GM12873 (cell line): Measurements from ENCODE around the gene LRRC47.

Source experiments
- CTCF ChIP-seq: IDR thresholded peaks from 2 replicates; pipeline ENCODE4 v1.5.1; 2012; ENCODE audit warnings: low read depth, mild to moderate bottlenecking, moderate library complexity, low read length, control low read depth; ENCODE audit not compliant: insufficient read depth; ENCODE audit errors: missing control alignments

The LRRC47 gene

GRCh38 chr1:3796215-3797061, at the start of gene LRRC47:
LRRC47 (minus strand) TSS chr1:3796498; CDS start chr1:3796476, 22 bp downstream.
- no peak for TF ChIP-seq CTCF

GRCh38 chr1:3842912-3843311, 46.6 kb upstream of the LRRC47 start:
- TF ChIP-seq CTCF: no peak

- TF ChIP-seq CTCF: no peak
Observed at GRCh38 chr1:3841491-3841890, 45.2 kb upstream of the LRRC47 start.

- TF ChIP-seq CTCF: no peak
Observed at GRCh38 chr1:3838788-3839187, 42.5 kb upstream of the LRRC47 start.

GRCh38 chr1:3837685-3838084, 41.4 kb upstream of the LRRC47 start:
- no peak for TF ChIP-seq CTCF

GRCh38 chr1:3837200-3837599, 40.9 kb upstream of the LRRC47 start:
- TF ChIP-seq CTCF: no peak

- no peak for TF ChIP-seq CTCF
Observed at GRCh38 chr1:3836421-3836820, 40.1 kb upstream of the LRRC47 start.
